Measurements from ENCODE around the gene SFTA2. TPM values are rescaled to one million over a fixed set of nuclear protein-coding genes. Genes with fewer than 3 reads are reported as not detected.
A peak's percentile ranks its signal among the peaks of the same experiment; 100 is the strongest.

The SFTA2 gene
- total RNA-seq, 2 donors from 2014 or later, result 5.2 TPM; not detected in 1

DNA sequence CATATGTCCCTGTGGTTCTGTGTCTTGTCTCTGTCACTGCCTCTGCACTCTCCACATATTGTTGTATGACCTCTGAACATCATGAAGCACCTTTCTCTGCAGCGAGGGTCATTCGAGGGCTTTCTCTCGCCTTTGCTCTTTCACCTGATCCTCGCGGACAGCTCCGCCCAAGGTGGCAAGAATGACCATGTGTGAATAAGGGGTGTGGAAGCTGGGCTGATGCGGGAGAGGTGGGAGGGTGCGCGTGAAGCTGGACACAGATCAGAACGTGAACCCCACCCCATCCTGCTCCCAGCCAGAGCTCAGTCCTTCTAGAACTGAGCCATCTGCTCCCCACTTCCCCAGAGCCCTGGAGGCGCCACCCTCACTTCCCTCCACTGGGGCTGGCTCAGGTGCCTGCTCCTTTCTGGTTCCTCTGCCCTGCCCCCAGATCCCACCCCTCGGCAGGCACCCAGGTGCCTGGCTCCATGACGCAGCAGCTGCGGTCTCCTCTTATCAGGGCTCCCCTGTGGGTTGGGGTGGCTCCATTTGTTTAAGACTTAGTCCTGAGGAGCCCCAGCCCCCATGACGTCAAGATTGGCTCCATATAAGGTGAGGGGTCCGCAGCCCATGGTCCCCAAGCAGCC is 8.5 kb upstream of the SFTA2 start, which contains the start of gene MUCL3:
Gene MUCL3, plus strand, starts transcription at position 613 of the 626 bp plus-strand sequence. CDS start 27 bp downstream, outside the sequence.
- DNase-seq (no peak), ATAC-seq (no peak)
- 59 to 70% methylated on average over 15 to 16 of the region's 16 CpGs for WGBS, 2 donors
- TF ChIP-seq POLR2A (IDR thresholded peaks at IDR 0.05), result no peak
- TF ChIP-seq, protein P1, sequence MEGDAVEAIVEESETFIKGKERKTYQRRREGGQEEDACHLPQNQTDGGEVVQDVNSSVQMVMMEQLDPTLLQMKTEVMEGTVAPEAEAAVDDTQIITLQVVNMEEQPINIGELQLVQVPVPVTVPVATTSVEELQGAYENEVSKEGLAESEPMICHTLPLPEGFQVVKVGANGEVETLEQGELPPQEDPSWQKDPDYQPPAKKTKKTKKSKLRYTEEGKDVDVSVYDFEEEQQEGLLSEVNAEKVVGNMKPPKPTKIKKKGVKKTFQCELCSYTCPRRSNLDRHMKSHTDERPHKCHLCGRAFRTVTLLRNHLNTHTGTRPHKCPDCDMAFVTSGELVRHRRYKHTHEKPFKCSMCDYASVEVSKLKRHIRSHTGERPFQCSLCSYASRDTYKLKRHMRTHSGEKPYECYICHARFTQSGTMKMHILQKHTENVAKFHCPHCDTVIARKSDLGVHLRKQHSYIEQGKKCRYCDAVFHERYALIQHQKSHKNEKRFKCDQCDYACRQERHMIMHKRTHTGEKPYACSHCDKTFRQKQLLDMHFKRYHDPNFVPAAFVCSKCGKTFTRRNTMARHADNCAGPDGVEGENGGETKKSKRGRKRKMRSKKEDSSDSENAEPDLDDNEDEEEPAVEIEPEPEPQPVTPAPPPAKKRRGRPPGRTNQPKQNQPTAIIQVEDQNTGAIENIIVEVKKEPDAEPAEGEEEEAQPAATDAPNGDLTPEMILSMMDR (IDR thresholded peaks at IDR 0.05), result no peak
- H3K36me3 ChIP-seq (replicated peaks in 1 of 2; ENCODE audit: insufficient read depth in 1 of 2, low read depth in 2 of 2), result no peaks in the 10 kb centered on the region
- intact Hi-C loops (cut with DNase I), result no loop called here
- peaks cover 39% of the 10 kb centered on the region for H3K4me1 ChIP-seq
- no peak within 1 kb of the TSS for H3K4me3 ChIP-seq
- H3K27me3 ChIP-seq, result no peaks in the 10 kb centered on the region
- no peaks in the 10 kb centered on the region for H3K9me3 ChIP-seq
- peak within 1 kb of the TSS in 1 of 4 donors; percentile 56 for H3K27ac ChIP-seq

- Histone ChIP-seq H3K4me3 (no peak overlapping the region), H3K36me3 (replicated peaks in 1 of 2; ENCODE audit: insufficient read depth in 1 of 2, low read depth in 2 of 2) (no peaks in the 10 kb centered on the region), H3K9me3 (no peaks in the 10 kb centered on the region), H3K4me1 (peaks cover 39% of the 10 kb centered on the region), H3K27me3 (no peaks in the 10 kb centered on the region), H3K27ac (peak overlapping the region in 1 of 4 donors; percentile 56)
- no peak for TF ChIP-seq POLR2A (IDR thresholded peaks at IDR 0.05)
- TF ChIP-seq, protein P1 (IDR thresholded peaks at IDR 0.05), result no peak
- intact Hi-C loops (cut with DNase I), result no loop called here
- peak; percentile 41 to 72 (median 54) for DNase-seq
- peak; percentile 60 for ATAC-seq
- WGBS, 2 donors, result 30 to 31% methylated on average over 3 of the region's 3 CpGs
Observed at GRCh38 chr6:30939473-30939872, 7.5 kb upstream of the SFTA2 start.

- TF ChIP-seq POLR2A (IDR thresholded peaks at IDR 0.05), result no peak
- TF ChIP-seq, protein P1 (IDR thresholded peaks at IDR 0.05), result no peak
- Histone ChIP-seq H3K9me3 (no peaks in the 10 kb centered on the region), H3K27ac (peak overlapping the region in 2 of 4 donors; percentile 48 to 56), H3K36me3 (replicated peaks in 1 of 2; ENCODE audit: insufficient read depth in 1 of 2, low read depth in 2 of 2) (no peaks in the 10 kb centered on the region), H3K4me1 (peaks cover 39% of the 10 kb centered on the region), H3K27me3 (no peaks in the 10 kb centered on the region), H3K4me3 (no peak overlapping the region)
- DNase-seq (no peak), ATAC-seq (peak; percentile 43)
- WGBS, 2 donors, result 42 to 50% methylated on average over 2 to 4 of the region's 4 CpGs
- intact Hi-C loops (cut with DNase I), result no loop called here
Observed at GRCh38 chr6:30938730-30939129, 6.8 kb upstream of the SFTA2 start.

DNA sequence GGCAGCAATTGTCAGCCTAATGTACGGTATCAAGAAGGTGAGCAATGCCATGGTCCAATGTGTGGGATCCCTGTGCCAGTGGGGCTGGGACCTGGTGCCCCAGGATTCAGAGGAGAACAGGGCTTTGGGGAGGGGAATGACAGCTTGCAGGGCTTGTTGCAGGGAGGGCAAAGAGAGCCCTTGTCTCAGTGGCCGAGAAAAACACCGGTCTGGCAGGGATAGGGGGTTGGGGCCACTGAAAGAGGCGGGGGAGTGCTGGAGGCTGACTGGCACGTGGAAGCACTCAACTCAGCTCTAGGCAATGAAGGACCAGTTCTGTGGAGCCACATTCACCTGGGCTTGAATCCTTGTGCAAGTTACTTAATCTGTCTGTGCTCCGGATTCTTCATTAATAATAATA is 5.3 kb upstream of the SFTA2 start:
- no peaks in the 10 kb centered on the region for H3K27me3 ChIP-seq
- ATAC-seq, result no peak
- intact Hi-C loops (cut with DNase I), result no loop called here
- H3K9me3 ChIP-seq, result no peaks in the 10 kb centered on the region
- TF ChIP-seq, protein P1 (IDR thresholded peaks at IDR 0.05), result no peak
- no peak for TF ChIP-seq POLR2A (IDR thresholded peaks at IDR 0.05)
- no peak overlapping the region for H3K27ac ChIP-seq
- peaks cover 39% of the 10 kb centered on the region for H3K4me1 ChIP-seq
- no peaks in the 10 kb centered on the region for H3K36me3 ChIP-seq (replicated peaks in 1 of 2; ENCODE audit: insufficient read depth in 1 of 2, low read depth in 2 of 2)
- no peak for DNase-seq
- H3K4me3 ChIP-seq, result no peak overlapping the region
- 62 to 71% methylated on average over 6 of the region's 6 CpGs for WGBS, 2 donors

- TF ChIP-seq POLR2A (IDR thresholded peaks at IDR 0.05), result no peak
- TF ChIP-seq, protein P1 (IDR thresholded peaks at IDR 0.05), result no peak
- no peaks in the 10 kb centered on the region for H3K9me3 ChIP-seq
- intact Hi-C loops (cut with DNase I), result no loop called here
- ATAC-seq, result no peak
- H3K36me3 ChIP-seq (replicated peaks in 1 of 2; ENCODE audit: insufficient read depth in 1 of 2, low read depth in 2 of 2), result no peaks in the 10 kb centered on the region
- no peak overlapping the region for H3K27ac ChIP-seq
- peaks cover 45% of the 10 kb centered on the region for H3K4me1 ChIP-seq
- H3K27me3 ChIP-seq, result no peaks in the 10 kb centered on the region
- WGBS, 2 donors, result 29 to 48% methylated on average over 3 of the region's 3 CpGs
- no peak overlapping the region for H3K4me3 ChIP-seq
- no peak for DNase-seq
Observed at GRCh38 chr6:30935018-30935417, 3.0 kb upstream of the SFTA2 start.
